GM21737 (cell line): ENCODE results near the gene KCTD16.

ENCODE experiments used
- ATAC-seq: cut with Tn5 transposase; IDR thresholded peaks from one replicate; pipeline ENCODE4 v1.9.1; 2021; ENCODE audit warnings: mild to moderate bottlenecking, moderate library complexity; ENCODE audit not compliant: unreplicated experiment

Gene KCTD16

GRCh38 chr5:144206141-144206540 is 35.5 kb downstream of the KCTD16 start:
- no peak for ATAC-seq

- ATAC-seq, result no peak
Measured at GRCh38 chr5:144207875-144208444, 37.3 kb downstream of the KCTD16 start.

GRCh38 chr5:144209361-144209760 is 38.7 kb downstream of the KCTD16 start:
- no peak for ATAC-seq

DNA sequence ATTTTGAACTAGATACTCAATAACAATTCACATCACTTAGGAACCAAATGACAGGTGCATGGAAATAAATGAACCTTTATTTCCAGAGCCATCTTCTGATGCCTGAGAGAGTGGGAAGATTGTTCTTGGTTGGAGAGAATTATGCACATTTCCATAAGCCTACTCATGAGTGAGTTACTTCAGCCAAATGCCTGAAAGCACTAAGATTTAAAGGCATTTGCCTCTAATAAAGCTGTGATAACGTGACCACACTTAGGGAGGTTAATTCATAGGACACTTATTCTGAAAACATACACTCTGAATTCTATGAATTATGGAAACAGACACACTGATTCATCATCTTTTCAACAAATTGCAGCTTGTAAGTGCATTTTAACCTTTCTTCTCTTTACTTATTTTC is 40.0 kb downstream of the KCTD16 start:
- no peak for ATAC-seq

- ATAC-seq, result no peak
Measured at GRCh38 chr5:144219869-144220268, 49.2 kb downstream of the KCTD16 start.

DNA sequence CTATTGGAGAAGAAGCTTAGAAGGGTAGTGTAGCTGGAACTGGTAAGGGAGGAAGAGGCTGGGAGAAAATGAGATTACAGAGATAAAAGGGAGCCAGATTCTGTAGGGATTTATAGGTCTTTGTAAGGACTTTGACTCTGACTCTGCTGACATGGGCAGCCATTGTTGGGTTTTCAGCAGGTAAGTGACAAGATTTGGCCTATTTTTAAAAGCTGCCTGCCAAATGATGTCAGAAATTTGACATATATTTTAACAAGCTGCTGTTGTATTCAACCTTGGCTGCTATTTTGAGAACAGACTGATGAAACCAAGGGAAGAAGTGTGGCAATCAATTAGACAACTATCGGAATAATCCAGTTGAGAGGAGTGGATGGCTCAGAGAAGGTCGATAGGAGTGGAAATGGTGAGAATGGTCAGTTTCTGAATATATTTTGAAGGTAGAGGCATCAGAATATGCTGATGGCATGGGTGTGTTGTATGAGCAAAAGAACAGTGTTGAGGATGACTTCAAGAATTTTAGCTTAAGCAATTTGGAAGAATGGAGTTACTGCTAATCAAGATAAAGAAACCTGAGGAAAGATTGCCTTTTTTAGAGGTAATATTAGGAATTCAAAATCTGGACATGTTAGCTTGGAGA is 56.8 kb downstream of the KCTD16 start:
- no peak for ATAC-seq

DNA sequence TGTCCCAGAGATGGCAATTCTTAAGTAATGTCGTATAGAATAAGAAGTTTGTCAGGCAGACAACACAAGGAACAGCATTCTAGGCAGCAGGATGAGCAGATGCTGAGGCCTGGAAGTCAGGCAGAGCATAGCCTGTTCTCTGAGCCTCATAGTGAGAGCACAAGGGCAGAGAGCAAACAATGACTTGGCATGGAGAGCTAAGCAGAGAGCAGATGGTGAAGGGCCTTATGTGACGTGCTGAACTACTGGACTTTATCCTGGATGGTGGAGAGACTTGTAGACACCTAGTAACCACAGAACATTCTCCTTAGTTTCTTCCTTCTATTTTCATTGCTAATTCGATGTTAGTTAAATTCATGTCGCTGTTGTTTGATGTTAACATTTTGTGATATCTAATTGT is 60.1 kb downstream of the KCTD16 start:
- no peak for ATAC-seq

- ATAC-seq, result no peak
Measured at GRCh38 chr5:144232285-144232684, 61.6 kb downstream of the KCTD16 start.

DNA sequence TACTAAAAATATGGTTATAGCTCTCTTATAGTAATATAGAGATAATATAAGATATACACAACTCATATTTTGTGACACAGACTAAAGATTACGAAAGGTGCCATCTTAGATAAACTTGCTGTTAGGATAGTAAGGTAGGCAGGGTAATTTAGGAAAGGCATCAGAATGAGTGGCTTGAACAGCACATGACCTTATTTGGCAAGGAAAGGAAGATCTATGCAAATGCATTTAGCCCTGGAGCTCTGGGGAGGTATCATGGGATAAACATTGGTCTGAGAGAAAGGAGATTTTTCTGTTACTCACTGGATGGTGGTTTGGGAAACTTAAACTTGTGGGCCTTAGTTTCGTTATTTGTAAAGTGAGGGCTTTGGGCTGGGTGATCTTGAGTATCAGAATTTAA is 65.8 kb downstream of the KCTD16 start:
- no peak for ATAC-seq

DNA sequence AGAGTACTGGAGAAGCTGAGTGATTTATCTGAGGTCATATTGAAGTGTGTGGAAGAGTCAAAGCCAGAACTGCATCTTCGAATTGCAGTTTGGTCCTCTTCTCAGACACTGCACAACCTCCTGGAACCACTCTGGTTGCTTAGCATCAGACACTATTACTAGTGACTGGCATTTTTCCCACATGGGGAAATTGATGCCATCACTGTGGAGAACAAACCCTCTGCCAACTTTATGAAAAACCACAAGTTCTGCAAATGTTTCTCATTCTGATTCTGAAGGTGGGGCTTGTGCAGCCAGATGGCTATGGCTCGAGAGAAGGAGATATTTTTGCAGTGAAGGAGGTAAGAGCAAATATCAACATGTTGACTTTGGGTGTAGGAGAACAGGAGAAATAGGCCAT is 67.2 kb downstream of the KCTD16 start:
- ATAC-seq, result no peak

GRCh38 chr5:144247131-144247530 is 76.5 kb downstream of the KCTD16 start:
- ATAC-seq, result no peak

GRCh38 chr5:144248015-144248414 is 77.3 kb downstream of the KCTD16 start:
- no peak for ATAC-seq

- ATAC-seq, result no peak
Measured at GRCh38 chr5:144249755-144250464, 79.2 kb downstream of the KCTD16 start.

DNA sequence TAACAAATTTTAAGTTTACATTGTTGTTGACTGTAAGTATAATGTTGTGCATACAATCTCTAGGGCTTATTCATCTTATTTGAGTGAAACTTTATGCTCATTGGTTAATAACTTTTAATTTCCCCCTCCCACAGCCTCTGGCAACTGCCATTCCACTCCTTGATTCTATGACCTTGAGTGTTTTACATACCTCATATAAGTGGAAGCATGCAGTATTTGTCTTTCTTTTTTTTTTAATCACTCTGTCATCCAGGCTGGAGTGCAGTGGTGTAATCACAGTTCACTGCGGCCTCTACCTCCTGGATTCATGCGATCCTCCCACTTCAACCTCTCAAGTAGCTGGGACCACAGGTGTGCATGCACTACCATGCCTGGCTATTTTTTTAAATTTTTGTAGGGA is 83.9 kb downstream of the KCTD16 start:
- no peak for ATAC-seq

DNA sequence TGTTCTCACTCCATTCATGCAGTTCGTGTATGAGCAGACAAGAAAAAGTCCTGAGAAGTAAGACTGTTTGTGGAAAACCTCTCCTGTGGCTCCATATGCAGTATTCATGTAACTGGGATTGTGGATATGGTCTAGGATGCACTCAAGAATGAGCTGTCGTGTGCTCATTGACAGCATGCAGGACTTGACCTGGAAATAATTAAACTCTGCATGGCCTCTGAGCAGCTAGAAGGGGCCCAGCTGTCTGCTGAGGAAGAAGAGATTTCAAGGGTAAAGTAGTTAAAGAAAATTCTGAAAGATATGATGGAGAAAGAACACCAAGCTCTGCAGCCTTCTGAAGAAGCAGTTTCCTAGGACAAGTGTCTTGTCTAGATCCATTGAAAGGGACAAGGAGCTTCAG is 89.4 kb downstream of the KCTD16 start:
- no peak for ATAC-seq

GRCh38 chr5:144265643-144266247 is 95.1 kb downstream of the KCTD16 start:
- no peak for ATAC-seq

DNA sequence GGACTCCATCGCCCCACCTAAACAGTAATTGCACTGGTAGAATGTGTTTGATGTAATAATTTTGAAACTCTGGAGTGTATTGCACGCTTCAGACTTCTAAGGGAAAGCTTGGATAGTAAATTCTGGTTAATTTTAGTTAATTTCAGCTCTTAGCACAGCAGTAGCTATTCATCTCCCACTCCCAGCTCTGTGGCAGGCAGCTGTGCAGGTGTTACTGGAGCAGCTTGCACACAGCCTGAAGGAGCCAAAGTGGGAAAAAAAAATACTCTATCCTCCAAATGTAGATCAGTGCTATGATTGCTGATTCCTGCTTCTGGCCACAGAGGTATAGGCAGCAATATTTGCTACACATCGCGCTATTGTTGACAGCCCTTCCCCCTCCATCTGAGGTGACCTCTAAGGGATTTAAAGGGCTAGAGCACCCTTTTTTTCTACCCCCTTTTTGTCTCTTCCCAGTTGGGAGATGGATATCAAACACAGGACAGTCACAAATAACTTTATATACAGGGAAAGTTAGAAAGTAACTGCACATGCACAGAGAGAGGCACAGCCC is 97.4 kb downstream of the KCTD16 start:
- no peak for ATAC-seq

DNA sequence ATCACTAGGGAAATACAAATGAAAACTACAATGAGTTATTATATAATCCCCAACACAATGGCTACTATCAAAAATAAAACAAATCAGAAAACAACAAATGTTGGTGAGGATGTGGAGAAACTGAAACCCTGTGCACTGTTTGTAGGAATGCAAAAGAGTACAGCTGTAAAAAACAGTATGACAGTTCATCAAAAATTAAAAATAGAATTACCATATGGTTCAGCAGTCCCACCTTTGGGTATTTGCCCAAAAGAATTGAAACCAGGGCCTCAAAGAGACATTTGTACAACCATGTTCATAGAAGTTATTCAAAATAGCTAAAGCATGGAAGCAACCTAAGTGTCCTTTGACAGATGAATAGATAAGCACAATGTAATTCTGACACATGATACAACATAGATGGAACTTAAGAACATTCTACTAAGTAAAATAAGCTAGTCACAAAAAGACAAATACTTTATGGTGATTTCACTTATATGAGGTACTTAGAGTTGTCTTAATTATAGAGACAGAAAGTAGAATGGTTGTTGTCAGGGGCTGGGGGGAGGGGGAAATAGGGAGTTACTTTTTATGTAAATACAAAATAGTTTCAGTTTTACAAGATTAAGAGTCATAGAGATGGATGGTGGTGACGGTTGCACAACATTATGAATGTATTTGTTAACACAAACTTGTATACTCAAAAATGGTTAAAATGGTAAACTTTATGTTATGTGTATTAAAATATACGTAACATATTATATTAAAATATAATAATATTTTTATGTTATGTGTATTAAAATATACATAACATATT is 102.8 kb downstream of the KCTD16 start:
- no peak for ATAC-seq

- no peak for ATAC-seq
Measured at GRCh38 chr5:144275329-144275728, 104.7 kb downstream of the KCTD16 start.

- ATAC-seq, result no peak
Measured at GRCh38 chr5:144276034-144276822, 105.6 kb downstream of the KCTD16 start.
